GM19397 (cell line): Measurements from ENCODE around the gene DUS1L.

Source experiments
- ATAC-seq: cut with Tn5 transposase; IDR thresholded peaks from one replicate; pipeline ENCODE4 v1.9.1; 2021; ENCODE audit warnings: mild to moderate bottlenecking, moderate library complexity; ENCODE audit not compliant: unreplicated experiment

The DUS1L gene

DNA sequence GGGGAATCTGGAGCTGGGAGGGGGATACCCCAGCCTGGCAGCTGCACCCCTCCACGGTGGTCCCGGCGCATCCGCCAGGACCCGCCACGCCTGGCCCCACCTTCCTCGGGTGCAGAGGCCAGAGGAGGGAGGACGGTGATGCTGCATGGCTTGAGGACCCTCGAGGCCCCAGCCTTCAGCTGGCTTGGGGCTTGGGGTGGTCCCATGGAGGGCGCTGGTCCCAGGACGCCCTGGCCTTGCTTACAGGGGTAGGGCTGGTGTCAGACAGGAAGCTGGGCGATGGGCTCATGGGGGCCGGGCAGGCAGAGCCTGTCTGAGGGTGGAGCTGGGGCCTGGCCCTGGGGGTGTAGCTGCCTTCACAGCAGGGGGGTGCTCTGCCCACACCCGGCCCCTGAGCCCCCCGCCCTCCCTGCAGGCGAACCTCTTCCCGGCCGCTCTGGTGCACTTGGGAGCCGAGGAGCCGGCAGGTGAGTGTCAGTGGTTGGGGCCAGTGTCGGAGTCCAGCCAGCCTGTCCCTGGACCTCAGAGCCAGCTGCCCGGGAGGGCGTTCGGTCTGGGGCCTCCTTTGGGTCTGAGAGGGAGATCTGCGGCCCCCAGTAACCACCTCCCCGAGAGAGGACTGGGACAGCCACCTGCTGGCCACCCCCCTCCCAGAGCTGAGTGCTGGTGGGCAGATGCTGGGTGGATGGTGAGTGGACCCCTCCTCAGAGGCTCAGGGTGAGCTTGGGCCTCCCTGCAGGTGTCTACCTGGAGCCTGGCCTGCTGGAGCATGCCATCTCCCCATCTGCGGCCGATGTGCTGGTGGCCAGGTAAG, 49.3 kb downstream of the DUS1L start:
- no peak for ATAC-seq

GRCh38 chr17:82015311-82015971, 50.2 kb downstream of the DUS1L start:
- no peak for ATAC-seq

DNA sequence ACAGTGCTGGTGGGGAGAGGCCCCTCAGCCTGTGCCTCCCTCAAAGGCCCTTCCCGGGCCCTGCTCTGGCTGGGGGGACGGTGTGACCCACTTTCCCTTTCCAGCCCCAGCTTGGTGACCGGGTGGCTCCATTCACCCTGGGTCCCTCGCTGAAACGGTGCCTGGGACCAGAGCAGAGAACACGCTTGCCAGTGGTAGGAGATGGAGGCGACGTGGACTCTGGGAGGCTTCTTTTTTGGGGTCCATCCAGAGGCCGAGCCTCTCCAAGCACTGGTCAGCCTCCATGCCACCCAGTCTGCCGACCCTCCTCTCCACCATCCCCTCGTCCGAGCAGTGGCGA, 50.7 kb downstream of the DUS1L start:
- no peak for ATAC-seq

GRCh38 chr17:82014432-82014831, 51.2 kb downstream of the DUS1L start:
- no peak for ATAC-seq

GRCh38 chr17:82013772-82014321, 51.8 kb downstream of the DUS1L start:
- no peak for ATAC-seq

DNA sequence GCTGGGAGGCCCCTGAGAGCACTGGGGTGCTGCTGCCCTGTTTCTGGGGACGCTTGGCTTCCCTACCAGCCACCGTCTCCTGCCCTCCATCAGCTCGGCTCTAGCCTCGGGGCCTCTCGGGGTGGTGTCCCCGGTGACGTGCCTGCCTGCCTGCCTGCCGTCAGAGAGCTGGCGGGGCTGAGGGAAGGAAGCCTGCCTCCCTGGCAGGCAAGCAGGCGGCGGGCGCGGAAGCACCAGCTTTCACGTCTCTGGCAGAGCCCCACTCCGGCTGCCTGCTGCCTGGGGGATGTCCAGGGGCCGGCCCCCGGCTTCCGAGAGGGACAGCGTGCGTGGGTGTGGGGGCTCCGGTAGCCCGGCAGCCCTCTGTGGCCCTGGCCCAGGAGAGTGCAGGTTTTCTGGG, 52.3 kb downstream of the DUS1L start:
- ATAC-seq, result no peak

DNA sequence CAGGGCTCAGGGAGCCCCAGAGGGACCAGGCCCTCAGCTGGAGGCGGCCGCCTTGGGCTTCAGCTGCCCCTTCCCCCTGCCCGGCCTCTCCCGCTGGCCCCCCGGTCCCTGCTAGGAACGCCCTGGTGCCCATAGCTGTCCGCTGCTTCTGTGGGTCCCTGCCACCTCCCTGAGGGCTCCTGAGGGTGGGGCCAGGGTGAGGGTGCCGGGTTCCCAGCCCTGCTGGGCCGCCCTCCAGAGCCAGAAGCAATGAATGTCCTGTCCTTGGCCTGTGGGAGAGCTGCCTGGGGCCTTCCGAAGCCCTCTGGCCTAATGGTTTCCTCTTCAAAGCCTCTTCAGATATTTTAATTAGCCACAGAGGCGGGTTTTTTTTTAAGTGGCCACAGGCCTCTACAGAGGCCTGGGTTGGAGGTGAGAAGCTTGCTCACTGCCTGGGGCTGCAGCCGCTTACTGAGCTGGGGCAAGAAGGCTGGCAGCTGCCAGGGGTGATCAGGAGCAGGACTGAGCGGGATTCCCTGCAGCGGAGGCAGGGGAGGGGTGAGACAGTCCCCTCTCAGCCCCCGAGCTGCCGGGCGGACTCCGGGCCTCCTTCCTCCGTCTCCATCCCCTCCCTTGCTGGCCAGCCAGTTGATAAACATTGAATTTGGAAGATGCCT, 52.8 kb downstream of the DUS1L start:
- ATAC-seq, result no peak

DNA sequence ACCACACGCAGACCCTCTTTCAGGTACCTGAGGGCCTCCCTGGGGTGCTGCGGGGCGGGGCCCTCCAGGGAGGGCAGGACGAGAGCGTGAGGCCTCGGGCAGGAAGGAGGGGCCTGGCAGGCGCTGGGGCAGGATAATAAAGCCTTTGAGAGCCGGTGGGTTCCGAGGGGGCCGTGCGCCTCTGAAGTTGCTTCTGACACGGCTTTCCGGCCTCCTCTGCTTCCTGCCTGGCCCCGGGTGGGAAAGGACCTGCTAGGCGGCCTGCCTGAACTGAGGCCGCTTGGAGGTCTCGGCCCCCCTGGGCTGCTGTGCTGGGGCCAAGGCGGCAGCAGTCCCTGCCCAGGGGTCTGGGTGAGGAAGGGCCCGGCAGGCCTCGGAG, 53.4 kb downstream of the DUS1L start:
- ATAC-seq, result no peak

DNA sequence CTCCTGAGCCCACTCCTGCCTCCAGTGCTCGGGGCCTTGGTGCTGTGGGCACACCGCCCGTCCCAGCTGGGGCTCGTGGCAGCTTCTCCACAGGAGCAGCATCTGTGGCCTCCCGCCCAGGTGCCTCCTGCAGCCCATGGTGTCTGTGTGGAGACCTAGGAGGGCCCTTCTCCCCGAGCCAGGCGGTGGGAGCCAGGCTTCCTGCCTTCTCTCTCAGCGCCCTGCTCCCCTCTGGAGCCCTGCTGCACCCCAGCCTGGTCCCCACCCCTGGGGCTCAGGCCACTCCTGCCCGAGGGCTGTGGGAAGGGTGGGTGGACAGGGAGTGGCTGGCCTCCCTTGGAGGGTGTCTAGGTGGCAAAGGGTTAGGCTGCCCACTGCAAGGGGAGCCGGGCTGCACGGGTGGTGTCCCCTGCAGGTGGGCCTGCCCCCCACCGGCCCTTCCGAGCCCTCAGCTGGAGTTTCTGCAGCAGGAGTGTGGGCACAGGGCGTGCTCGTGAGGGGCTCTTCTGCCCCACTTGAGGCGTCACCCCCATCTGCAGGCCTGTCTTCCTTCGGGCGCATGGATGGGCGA, 53.9 kb downstream of the DUS1L start:
- no peak for ATAC-seq

- ATAC-seq, result no peak
Measured at GRCh38 chr17:82010575-82011525, 54.8 kb downstream of the DUS1L start.

- no peak for ATAC-seq
Measured at GRCh38 chr17:82009413-82009812, 56.2 kb downstream of the DUS1L start.

- ATAC-seq, result no peak
Measured at GRCh38 chr17:82008941-82009405, 56.6 kb downstream of the DUS1L start.

- ATAC-seq, result no peak
Measured at GRCh38 chr17:82008258-82008940, 57.2 kb downstream of the DUS1L start.
